Subcutaneous abdominal adipose tissue (tissue), 5 donors: ENCODE results near the gene ATAD3B.
A peak's percentile ranks its signal among the peaks of the same experiment; 100 is the strongest.
"Not testable (repeated sequence)": the region's sequence is repeated elsewhere in the genome, so short reads cannot be mapped to it uniquely, and the experiment has no call there.

ENCODE experiments used
- H3K27ac ChIP-seq: one replicate; pipeline ENCODE4 v1.7.0; 2013; ENCODE audit warnings: low read depth, mild to moderate bottlenecking, inconsistent platforms, low read length, moderate library complexity
- H3K27me3 ChIP-seq, 5 donors: one replicate each; pipeline ENCODE4 v1.7.0; 2013; ENCODE audit warnings: low read length in 5 of 5, inconsistent platforms in 1 of 5; ENCODE audit not compliant: control insufficient read depth in 5 of 5, insufficient read depth in 4 of 5
- H3K36me3 ChIP-seq, 5 donors: one replicate each; pipeline ENCODE4 v1.7.0; 2013; ENCODE audit warnings: low read length in 5 of 5; ENCODE audit not compliant: control insufficient read depth in 5 of 5, insufficient read depth in 5 of 5
- H3K4me1 ChIP-seq, 5 donors: one replicate each; pipeline ENCODE4 v1.7.0; 2013; ENCODE audit warnings: low read length in 5 of 5, mild to moderate bottlenecking in 3 of 5, moderate library complexity in 1 of 5; ENCODE audit not compliant: control insufficient read depth in 5 of 5, insufficient read depth in 5 of 5
- H3K4me3 ChIP-seq, 5 donors: one replicate each; pipeline ENCODE4 v1.7.0; 2013; ENCODE audit warnings: low read length in 5 of 5, low read depth in 1 of 5
- H3K9ac ChIP-seq, 5 donors: one replicate each; pipeline ENCODE4 v1.7.0; 2013; ENCODE audit warnings: low read length in 5 of 5, mild to moderate bottlenecking in 4 of 5, moderate library complexity in 3 of 5
- H3K9me3 ChIP-seq, 5 donors: one replicate each; pipeline ENCODE4 v1.7.0; 2013; ENCODE audit warnings: low read length in 5 of 5; ENCODE audit not compliant: control insufficient read depth in 5 of 5
- donor health status: healthy.
- donor health status: healthy.
- donor health status: healthy.
- donor health status: healthy.
- donor health status: healthy.

The ATAD3B gene

DNA sequence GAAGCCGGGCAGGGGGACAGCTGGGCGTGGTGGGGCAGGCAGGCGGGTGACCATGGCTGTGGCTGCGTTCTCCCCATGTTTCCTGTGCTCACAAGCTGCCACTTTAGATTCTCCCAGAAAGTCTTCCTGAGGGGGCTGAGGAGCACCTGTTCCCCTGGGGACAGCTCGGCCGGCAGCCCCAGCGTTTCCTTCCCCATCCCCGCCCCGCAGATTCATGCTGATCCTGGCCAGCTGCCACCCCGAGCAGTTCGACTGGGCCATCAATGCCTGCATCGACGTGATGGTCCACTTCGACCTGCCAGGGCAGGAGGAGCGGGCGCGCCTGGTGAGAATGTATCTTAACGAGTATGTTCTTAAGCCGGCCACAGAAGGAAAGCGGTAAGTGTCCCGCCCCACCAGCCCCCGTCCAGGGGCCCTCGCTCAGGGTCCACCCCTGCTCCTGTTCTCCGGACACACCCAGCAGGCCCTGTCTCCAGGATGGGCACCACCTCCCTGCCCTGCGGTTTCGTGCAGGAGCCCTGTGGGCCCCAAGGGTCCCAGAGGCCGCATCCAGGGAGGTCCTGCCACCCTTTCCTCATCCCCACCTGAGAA, 10.9 kb upstream of the ATAD3B start:
- Histone ChIP-seq H3K9ac (no peak overlapping the region), H3K9me3 (no peaks in the 10 kb centered on the region), H3K27me3 (no peaks in the 10 kb centered on the region), H3K4me3 (no peak overlapping the region), H3K36me3 (no peaks in the 10 kb centered on the region), H3K4me1 (peaks cover 0 to 16% (median 12%) of the 10 kb centered on the region in 5 donors), H3K27ac (no peak overlapping the region)

DNA sequence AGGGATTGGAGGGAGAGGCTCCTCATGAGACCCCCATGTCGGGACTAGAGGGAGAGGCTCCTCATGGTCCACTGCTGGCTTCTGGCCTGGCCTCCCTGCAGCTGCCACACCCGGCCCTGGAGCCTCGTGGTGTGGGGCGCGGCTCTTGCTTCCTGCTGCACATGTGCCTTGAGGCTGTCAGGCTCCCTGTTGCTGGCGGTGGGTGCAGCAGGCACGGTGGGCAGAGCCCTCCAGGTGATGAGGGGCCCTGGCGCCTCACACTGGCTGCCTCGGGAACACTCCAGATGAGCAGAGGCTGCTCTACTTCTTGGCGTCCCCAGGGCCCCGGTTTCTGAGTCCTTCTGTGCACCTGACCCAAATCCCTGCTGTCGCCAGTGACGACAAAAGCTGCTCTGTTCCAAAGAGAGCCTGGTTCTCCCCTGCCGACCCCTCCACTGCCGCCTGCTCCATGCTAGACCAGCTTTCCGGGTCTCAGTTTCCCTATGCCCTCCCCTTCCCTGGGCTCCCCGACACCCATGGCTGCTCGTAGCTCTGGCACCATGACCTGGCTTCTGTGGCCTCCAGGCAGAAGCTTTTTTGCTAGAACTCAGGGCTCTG, 9.7 kb upstream of the ATAD3B start:
- Histone ChIP-seq H3K4me3 (peak overlapping the region in 2 of 5 donors; percentile 44 to 51), H3K36me3 (no peaks in the 10 kb centered on the region), H3K27me3 (no peaks in the 10 kb centered on the region), H3K4me1 (peaks cover 0 to 16% (median 12%) of the 10 kb centered on the region in 5 donors), H3K9me3 (no peaks in the 10 kb centered on the region), H3K27ac (no peak overlapping the region), H3K9ac (peak overlapping the region in 1 of 5 donors; percentile 13)

DNA sequence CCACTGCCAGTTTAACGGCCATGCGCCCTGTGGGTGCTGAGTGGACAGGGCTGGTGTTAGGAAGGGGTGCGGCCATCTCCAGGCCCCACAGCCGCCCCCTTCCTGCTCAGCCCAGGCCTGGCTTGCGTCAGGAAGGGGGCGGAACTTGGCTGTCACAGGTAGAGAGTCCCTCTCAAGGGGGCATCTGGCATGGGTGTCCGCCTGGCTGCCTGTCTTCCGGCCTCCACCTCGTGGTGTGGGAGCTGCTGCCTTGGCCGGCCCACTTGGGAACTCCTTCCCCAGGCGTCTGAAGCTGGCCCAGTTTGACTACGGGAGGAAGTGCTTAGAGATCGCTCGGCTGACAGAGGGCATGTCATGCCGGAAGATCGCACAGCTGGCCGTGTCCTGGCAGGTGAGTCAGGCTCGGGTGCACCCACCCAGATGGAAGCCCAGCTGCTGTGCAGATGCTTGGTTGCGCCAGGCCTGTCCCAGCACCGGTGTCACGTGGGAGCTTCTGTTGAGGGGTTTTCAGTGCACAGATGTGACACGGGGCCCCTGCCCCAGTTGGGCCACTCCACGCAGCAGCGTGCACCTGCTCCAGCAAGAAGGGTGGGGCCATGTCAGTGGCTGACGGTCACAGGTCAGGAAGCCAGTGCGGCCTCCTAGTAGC, 9.1 kb upstream of the ATAD3B start:
- peak overlapping the region in 4 of 5 donors; percentile 22 to 51 (median 40) for H3K4me3 ChIP-seq
- peaks cover 0 to 16% (median 12%) of the 10 kb centered on the region in 5 donors for H3K4me1 ChIP-seq
- peak overlapping the region in 1 of 5 donors; percentile 13 for H3K9ac ChIP-seq
- H3K9me3 ChIP-seq = no peaks in the 10 kb centered on the region
- H3K27me3 ChIP-seq = no peaks in the 10 kb centered on the region
- no peak overlapping the region for H3K27ac ChIP-seq
- H3K36me3 ChIP-seq = no peaks in the 10 kb centered on the region

DNA sequence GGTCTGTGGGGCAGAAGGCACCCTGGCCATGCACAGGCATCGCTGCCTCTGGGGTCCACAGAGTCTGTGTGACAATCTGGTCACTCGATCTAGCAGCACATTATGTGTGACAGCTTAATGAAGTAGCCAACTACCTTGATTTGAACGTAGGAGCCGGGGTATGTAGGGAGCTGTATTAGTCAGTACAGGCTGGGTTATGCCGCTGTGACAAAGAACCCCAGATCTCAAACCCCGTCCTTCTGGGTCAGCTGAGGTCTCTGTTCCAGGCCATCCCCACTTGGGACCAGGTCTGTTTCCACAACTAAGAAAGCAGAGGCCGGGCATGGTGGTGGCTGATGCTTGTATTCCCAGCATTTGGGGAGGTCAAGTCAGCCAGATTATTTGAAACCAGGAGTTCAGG, 8.3 kb upstream of the ATAD3B start:
- no peak overlapping the region for H3K9ac ChIP-seq
- no peaks in the 10 kb centered on the region for H3K9me3 ChIP-seq
- H3K4me3 ChIP-seq = no peak overlapping the region
- peaks cover 0 to 16% (median 12%) of the 10 kb centered on the region in 5 donors for H3K4me1 ChIP-seq
- H3K36me3 ChIP-seq = no peaks in the 10 kb centered on the region
- H3K27me3 ChIP-seq = no peaks in the 10 kb centered on the region
- H3K27ac ChIP-seq = no peak overlapping the region

DNA sequence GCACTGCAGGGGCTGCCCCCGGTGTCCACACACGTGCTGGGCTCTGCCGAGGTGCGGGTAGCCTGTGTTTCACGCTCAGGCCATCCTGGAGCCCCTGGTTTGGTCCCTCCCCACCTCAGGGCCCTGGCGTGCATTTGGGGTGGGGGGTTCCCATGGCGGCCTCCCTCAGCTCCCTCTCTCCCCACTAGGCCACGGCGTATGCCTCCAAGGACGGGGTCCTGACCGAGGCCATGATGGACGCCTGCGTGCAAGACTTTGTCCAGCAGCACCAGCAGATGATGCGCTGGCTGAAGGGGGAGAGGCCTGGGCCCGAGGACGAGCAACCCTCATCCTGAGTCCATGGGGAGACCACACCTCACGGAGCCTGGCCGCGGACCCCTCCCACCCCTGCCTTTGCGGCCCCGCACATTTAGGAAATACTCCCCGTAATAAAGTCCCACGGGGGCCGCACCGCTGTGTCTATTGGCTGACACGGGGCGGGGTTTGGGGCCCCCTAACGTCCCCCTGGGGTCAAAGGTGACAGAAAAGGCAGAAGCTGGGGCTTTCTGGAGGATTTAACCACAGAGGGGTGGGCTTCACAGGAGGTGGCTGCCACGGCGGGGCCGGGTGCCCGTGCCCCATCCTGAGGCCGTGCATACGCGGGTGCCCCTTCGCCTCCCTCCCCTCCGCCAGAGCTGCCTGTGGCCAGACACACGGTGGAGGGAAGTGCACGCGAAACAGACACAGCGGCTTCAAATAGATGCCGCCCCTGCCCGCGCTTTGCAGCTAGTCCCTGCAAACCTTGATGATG, 3.2 kb upstream of the ATAD3B start:
- H3K36me3 ChIP-seq, H3K9ac ChIP-seq, H3K27me3 ChIP-seq, H3K4me3 ChIP-seq, H3K9me3 ChIP-seq, H3K27ac ChIP-seq: not testable (repeated sequence)
- H3K4me1 ChIP-seq = peaks cover 3 to 20% (median 17%) of the 10 kb centered on the region in 5 donors

DNA sequence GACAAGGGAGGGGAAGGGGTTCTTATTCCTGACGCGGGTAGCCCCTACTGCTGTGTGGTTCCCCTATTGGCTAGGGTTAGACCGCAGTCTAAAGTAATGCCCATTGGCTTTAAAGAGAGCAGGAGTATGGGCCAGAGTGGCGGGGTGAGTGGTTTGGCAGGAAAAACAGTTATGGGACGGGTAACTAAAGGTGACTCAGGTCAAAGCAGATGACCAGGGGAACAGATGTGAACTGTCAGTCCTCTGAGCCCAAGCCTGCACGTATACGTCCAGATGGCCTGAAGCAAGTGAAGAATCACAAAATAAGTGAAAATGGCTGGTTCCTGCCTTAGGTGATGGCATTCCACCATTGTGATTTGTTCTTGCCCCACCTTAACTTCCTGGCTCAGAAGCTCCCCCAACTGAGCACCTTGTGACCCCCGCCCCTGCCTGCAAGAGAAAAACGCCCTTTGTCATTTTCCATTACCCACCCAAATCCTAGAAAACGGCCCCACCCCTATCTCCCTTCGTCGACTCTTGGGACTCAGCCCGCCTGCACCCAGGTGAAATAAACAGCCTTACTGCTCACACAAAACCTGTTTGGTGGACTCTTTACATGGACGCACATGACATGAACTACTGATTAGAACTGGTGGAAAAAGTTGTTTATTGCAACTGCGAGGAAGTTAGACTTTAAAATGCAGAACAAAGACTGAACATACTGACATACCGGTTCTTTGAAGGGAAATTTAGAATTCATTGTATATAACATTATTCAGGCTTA, 758 bp upstream of the ATAD3B start:
- Histone ChIP-seq H3K27ac (peak overlapping the region; percentile 69), H3K4me3 (peak overlapping the region; percentile 71 to 83 (median 82)), H3K27me3 (no peaks in the 10 kb centered on the region), H3K4me1 (peaks cover 3 to 24% (median 19%) of the 10 kb centered on the region in 5 donors), H3K36me3 (peaks cover 0 to 2% (median 0%) of the 10 kb centered on the region in 5 donors), H3K9ac (peak overlapping the region in 4 of 5 donors; percentile 58 to 84 (median 70)), H3K9me3 (no peaks in the 10 kb centered on the region)

DNA sequence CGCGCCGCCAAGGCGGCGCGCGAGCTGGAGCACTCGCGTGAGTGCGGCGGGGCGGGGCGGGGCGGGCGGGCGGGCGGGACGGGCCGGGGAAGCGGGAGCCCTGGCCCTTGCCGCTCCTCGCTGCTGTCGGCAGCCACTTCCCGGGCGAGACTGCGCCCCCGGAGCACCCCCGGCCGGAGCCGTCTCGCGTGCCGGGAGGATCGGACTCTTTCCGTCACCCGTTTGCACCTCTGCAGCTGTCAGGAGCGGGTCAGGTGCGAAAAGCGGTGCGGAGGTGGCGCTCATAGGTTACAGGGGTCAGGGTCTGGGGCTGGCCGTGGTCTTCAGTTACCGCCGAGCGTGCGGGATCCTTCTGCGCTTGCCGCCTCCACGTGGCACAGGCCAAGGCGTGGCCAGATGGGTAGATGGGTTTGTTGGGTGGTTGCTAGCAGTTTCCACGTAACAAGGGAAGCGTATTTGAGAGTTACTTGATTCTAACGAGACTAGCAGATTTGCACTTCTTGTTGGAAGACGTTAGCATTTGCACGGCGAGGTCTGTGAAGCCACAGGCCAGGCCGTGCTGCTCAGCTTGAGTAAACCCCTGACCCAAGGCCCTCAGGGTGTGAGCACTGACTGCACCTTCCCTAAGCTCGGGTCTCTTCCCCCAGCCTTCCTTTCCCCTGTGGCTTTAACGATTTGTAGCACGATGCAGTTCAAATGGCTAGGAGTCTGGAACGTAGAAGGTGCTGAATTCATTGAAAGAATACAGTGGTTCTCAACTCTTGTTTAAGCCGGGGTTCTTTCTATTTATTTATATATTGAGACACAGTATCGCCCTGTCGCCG, 700 bp downstream of the ATAD3B start:
- H3K9me3 ChIP-seq, H3K36me3 ChIP-seq, H3K27me3 ChIP-seq, H3K27ac ChIP-seq: not testable (repeated sequence)
- peak overlapping the region in 3 of 5 donors; percentile 31 to 59 (median 49) for H3K9ac ChIP-seq
- H3K4me1 ChIP-seq = peaks cover 3 to 24% (median 19%) of the 10 kb centered on the region in 5 donors
- peak overlapping the region; percentile 45 to 82 (median 61) for H3K4me3 ChIP-seq

DNA sequence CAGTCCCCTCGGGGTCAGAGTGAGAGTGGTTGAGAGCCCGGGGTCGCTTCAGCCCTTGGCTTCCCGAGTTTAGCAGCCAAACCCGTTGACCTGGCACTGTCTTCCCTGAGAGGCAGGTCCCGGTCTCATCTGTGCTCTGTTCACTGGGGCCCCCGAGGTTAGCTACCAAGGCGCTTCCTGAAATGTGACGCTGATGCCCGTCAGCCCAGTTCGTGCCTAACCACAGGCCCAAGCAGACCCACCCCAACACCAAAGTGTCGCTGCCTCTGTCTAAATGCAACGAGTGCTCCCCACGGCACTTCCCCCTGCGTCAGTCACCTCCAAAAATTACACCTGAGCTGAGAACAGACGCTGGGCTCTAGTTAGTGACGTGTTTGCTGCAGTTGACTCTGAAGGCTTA, 4.4 kb downstream of the ATAD3B start:
- H3K9ac ChIP-seq, H3K27ac ChIP-seq, H3K9me3 ChIP-seq, H3K4me3 ChIP-seq, H3K27me3 ChIP-seq: not testable (repeated sequence)
- peaks cover 0 to 38% (median 22%) of the 10 kb centered on the region in 5 donors for H3K36me3 ChIP-seq
- peaks cover 2 to 17% (median 13%) of the 10 kb centered on the region in 5 donors for H3K4me1 ChIP-seq

DNA sequence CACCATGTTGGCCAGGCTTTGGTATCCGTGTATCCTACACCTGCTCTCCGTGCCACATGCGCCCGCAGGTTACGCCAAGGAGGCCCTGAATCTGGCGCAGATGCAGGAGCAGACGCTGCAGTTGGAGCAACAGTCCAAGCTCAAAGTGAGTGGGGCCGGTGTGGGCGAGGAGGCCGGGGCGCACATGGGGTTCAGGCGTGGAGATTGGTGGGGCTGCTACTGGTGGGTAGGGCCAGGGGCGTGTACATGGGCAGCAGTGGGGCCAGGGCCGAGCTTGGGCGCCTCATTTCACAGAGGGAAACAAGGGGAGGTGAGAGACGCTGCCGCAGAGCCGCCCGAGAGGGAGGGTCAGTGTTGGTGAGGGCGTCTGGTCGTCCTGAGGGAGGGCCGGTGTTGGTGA, 5.6 kb downstream of the ATAD3B start:
- Histone ChIP-seq H3K9ac (no peak overlapping the region), H3K4me3 (no peak overlapping the region), H3K36me3 (peaks cover 0 to 44% (median 26%) of the 10 kb centered on the region in 5 donors), H3K27me3 (no peaks in the 10 kb centered on the region), H3K4me1 (peaks cover 2 to 16% (median 11%) of the 10 kb centered on the region in 5 donors), H3K27ac (no peak overlapping the region), H3K9me3 (no peaks in the 10 kb centered on the region)
